ENCODE results near the gene A4GALT. TPM values are rescaled to one million over a fixed set of nuclear protein-coding genes. Genes with fewer than 3 reads are reported as not detected.

A4GALT gene
- total and polyA plus RNA-seq, 2 experiments from 2014 or later: 7.0 to 16.2 TPM

DNA sequence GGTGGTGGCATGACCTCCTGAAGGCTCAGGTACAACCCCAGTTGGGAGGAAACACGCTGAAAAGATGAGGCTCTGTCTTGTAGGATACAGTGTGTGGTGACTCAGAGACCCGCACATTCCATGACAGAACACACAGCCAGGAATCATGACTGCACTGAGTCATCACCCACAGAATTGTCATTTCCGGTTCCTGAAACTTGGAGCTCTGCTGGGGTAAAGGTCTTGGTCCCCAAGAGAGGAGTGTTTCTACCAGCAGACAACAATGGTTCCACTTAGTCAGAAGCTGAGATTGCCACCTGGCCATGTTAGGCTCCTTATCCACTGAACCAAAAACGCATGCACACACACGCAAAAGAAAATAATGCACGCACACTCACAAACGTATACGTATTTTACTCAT lies 40.0 kb downstream of the A4GALT start:
- Histone ChIP-seq H3K27ac (ENCODE audit: low read depth) (no peak overlapping the region), H3K79me2 (replicated peaks; ENCODE audit: insufficient read depth) (no peaks in the 10 kb centered on the region)
- no peak for ATAC-seq

More for the DNA sequence above, 40.0 kb downstream of the A4GALT start:
- Mint-ChIP-seq H3K4me1 (no peaks in the 10 kb centered on the region), H3K27ac (no peak overlapping the region; the same call in 1 of the 2 replicates), H3K36me3 (ENCODE audit: low read depth) (peaks cover 5% of the 10 kb centered on the region; the same call in 2 of the 3 replicates), H3K9me3 (peaks cover 20% of the 10 kb centered on the region), H3K27me3 (ENCODE audit: insufficient read depth, low read depth, poor library complexity) (peaks cover 5% of the 10 kb centered on the region), H3K4me3 (no peak overlapping the region)
- H3K27me3 ChIP-seq (ENCODE audit: insufficient read depth): no peaks in the 10 kb centered on the region
- no peaks in the 10 kb centered on the region for H3K4me1 ChIP-seq (ENCODE audit: insufficient read depth)
- no peak overlapping the region for H3K4me3 ChIP-seq
- no peak for TF ChIP-seq NANOG (IDR thresholded peaks at IDR 0.05; ENCODE audit: borderline replicate concordance)
- TF ChIP-seq STAT1 (IDR thresholded peaks at IDR 0.05; ENCODE audit: unreplicated experiment): no peak
- TF ChIP-seq JUNB (IDR thresholded peaks at IDR 0.05; ENCODE audit: unreplicated experiment): no peak
- no peak for TF ChIP-seq EZH2 (IDR thresholded peaks at IDR 0.05; ENCODE audit: low read depth, unreplicated experiment)
- TF ChIP-seq, protein P1, sequence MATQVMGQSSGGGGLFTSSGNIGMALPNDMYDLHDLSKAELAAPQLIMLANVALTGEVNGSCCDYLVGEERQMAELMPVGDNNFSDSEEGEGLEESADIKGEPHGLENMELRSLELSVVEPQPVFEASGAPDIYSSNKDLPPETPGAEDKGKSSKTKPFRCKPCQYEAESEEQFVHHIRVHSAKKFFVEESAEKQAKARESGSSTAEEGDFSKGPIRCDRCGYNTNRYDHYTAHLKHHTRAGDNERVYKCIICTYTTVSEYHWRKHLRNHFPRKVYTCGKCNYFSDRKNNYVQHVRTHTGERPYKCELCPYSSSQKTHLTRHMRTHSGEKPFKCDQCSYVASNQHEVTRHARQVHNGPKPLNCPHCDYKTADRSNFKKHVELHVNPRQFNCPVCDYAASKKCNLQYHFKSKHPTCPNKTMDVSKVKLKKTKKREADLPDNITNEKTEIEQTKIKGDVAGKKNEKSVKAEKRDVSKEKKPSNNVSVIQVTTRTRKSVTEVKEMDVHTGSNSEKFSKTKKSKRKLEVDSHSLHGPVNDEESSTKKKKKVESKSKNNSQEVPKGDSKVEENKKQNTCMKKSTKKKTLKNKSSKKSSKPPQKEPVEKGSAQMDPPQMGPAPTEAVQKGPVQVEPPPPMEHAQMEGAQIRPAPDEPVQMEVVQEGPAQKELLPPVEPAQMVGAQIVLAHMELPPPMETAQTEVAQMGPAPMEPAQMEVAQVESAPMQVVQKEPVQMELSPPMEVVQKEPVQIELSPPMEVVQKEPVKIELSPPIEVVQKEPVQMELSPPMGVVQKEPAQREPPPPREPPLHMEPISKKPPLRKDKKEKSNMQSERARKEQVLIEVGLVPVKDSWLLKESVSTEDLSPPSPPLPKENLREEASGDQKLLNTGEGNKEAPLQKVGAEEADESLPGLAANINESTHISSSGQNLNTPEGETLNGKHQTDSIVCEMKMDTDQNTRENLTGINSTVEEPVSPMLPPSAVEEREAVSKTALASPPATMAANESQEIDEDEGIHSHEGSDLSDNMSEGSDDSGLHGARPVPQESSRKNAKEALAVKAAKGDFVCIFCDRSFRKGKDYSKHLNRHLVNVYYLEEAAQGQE (IDR thresholded peaks at IDR 0.05; ENCODE audit: unreplicated experiment): no peak
- TF ChIP-seq, protein P2, sequence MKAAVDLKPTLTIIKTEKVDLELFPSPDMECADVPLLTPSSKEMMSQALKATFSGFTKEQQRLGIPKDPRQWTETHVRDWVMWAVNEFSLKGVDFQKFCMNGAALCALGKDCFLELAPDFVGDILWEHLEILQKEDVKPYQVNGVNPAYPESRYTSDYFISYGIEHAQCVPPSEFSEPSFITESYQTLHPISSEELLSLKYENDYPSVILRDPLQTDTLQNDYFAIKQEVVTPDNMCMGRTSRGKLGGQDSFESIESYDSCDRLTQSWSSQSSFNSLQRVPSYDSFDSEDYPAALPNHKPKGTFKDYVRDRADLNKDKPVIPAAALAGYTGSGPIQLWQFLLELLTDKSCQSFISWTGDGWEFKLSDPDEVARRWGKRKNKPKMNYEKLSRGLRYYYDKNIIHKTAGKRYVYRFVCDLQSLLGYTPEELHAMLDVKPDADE (IDR thresholded peaks at IDR 0.05): no peak
- TF ChIP-seq ZNF331 (CRISPR knock-in tag; IDR thresholded peaks at IDR 0.05; ENCODE audit: low read depth): no peak
- no peak for TF ChIP-seq ZNF114 (CRISPR knock-in tag; IDR thresholded peaks at IDR 0.05)
- TF ChIP-seq CREB1 (CRISPR knock-in tag; IDR thresholded peaks at IDR 0.05; ENCODE audit: low read depth): no peak
- TF ChIP-seq, protein P3, sequence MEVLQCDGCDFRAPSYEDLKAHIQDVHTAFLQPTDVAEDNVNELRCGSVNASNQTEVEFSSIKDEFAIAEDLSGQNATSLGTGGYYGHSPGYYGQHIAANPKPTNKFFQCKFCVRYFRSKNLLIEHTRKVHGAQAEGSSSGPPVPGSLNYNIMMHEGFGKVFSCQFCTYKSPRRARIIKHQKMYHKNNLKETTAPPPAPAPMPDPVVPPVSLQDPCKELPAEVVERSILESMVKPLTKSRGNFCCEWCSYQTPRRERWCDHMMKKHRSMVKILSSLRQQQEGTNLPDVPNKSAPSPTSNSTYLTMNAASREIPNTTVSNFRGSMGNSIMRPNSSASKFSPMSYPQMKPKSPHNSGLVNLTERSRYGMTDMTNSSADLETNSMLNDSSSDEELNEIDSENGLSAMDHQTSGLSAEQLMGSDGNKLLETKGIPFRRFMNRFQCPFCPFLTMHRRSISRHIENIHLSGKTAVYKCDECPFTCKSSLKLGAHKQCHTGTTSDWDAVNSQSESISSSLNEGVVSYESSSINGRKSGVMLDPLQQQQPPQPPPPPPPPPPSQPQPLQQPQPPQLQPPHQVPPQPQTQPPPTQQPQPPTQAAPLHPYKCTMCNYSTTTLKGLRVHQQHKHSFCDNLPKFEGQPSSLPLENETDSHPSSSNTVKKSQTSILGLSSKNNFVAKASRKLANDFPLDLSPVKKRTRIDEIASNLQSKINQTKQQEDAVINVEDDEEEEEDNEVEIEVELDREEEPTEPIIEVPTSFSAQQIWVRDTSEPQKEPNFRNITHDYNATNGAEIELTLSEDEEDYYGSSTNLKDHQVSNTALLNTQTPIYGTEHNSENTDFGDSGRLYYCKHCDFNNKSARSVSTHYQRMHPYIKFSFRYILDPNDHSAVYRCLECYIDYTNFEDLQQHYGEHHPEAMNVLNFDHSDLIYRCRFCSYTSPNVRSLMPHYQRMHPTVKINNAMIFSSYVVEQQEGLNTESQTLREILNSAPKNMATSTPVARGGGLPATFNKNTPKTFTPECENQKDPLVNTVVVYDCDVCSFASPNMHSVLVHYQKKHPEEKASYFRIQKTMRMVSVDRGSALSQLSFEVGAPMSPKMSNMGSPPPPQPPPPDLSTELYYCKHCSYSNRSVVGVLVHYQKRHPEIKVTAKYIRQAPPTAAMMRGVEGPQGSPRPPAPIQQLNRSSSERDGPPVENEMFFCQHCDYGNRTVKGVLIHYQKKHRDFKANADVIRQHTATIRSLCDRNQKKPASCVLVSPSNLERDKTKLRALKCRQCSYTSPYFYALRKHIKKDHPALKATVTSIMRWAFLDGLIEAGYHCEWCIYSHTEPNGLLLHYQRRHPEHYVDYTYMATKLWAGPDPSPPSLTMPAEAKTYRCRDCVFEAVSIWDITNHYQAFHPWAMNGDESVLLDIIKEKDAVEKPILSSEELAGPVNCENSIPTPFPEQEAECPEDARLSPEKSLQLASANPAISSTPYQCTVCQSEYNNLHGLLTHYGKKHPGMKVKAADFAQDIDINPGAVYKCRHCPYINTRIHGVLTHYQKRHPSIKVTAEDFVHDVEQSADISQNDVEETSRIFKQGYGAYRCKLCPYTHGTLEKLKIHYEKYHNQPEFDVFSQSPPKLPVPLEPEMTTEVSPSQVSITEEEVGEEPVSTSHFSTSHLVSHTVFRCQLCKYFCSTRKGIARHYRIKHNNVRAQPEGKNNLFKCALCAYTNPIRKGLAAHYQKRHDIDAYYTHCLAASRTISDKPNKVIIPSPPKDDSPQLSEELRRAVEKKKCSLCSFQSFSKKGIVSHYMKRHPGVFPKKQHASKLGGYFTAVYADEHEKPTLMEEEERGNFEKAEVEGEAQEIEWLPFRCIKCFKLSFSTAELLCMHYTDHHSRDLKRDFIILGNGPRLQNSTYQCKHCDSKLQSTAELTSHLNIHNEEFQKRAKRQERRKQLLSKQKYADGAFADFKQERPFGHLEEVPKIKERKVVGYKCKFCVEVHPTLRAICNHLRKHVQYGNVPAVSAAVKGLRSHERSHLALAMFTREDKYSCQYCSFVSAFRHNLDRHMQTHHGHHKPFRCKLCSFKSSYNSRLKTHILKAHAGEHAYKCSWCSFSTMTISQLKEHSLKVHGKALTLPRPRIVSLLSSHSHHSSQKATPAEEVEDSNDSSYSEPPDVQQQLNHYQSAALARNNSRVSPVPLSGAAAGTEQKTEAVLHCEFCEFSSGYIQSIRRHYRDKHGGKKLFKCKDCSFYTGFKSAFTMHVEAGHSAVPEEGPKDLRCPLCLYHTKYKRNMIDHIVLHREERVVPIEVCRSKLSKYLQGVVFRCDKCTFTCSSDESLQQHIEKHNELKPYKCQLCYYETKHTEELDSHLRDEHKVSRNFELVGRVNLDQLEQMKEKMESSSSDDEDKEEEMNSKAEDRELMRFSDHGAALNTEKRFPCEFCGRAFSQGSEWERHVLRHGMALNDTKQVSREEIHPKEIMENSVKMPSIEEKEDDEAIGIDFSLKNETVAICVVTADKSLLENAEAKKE (CRISPR knock-in tag; IDR thresholded peaks at IDR 0.05): no peak
- no peak for TF ChIP-seq POLR2AphosphoS5 (IDR thresholded peaks at IDR 0.05; ENCODE audit: low read depth)
- TF ChIP-seq, protein P4, sequence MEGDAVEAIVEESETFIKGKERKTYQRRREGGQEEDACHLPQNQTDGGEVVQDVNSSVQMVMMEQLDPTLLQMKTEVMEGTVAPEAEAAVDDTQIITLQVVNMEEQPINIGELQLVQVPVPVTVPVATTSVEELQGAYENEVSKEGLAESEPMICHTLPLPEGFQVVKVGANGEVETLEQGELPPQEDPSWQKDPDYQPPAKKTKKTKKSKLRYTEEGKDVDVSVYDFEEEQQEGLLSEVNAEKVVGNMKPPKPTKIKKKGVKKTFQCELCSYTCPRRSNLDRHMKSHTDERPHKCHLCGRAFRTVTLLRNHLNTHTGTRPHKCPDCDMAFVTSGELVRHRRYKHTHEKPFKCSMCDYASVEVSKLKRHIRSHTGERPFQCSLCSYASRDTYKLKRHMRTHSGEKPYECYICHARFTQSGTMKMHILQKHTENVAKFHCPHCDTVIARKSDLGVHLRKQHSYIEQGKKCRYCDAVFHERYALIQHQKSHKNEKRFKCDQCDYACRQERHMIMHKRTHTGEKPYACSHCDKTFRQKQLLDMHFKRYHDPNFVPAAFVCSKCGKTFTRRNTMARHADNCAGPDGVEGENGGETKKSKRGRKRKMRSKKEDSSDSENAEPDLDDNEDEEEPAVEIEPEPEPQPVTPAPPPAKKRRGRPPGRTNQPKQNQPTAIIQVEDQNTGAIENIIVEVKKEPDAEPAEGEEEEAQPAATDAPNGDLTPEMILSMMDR (conservative IDR thresholded peaks at IDR 0.05; ENCODE audit: low read depth in 2 of 2): no peak
- no peak for DNase-seq (ENCODE audit: low spot score)
- H2AFZ ChIP-seq: no peak overlapping the region
- no peaks in the 10 kb centered on the region for H3K9me2 ChIP-seq (ENCODE audit: insufficient read depth)
- H3F3A ChIP-seq (replicated peaks; ENCODE audit: low read depth): no peaks in the 10 kb centered on the region
- no peaks in the 10 kb centered on the region for H3K36me3 ChIP-seq (ENCODE audit: insufficient read depth)
- H4K20me1 ChIP-seq (replicated peaks; ENCODE audit: insufficient read depth): no peaks in the 10 kb centered on the region
- H3K4me2 ChIP-seq: no peak overlapping the region
